Loucy (cell line): Measurements from ENCODE around the gene ACSBG1.

ENCODE experiments used
- EZH2phosphoT487 ChIP-seq: fragments of 200-600 bp; IDR thresholded peaks from 2 replicates; pipeline ENCODE4 v1.6.1; 2018; ENCODE audit warnings: antibody characterized with exemption, mild to moderate bottlenecking, moderate library complexity, borderline replicate concordance
- TF ChIP-seq, protein P1 (sequence below): fragments of 200-600 bp; sonication (generic); conservative IDR thresholded peaks from 2 replicates; pipeline ENCODE4 v1.5.1; 2014; ENCODE audit warnings: mild to moderate bottlenecking, antibody characterized with exemption, low read length

DNA sequence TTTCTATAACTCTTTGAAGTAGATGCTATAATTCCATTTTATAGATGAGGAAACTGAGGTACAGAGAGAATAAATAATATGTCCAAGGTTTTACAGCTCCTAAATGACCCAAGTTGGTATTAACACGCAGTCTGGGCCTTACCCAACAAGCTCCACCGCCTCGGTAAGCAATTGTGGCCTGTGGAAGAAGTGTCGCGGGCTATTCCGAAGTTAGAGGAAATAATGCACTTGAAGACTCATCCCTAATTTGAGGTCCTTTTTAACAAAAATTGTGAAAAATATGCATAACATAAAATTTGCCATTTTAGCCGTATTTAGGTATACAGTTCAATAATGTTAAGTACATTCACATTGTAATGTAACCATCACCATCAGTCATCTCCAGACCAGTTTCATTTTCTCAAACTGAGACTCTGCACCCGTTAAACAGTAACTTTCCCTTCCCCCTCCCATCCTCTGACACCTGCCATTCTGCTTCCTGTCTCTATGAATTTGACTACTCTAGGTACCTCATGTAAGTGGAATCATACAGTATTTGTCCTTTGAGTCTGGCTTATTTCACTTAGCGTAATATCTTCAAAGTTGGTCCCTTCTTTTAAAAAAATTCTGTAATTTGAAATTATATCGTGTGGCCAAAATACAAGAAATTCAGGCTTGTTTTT is 67.0 kb downstream of the ACSBG1 start:
- TF ChIP-seq EZH2phosphoT487: no peak
- TF ChIP-seq, protein P1, sequence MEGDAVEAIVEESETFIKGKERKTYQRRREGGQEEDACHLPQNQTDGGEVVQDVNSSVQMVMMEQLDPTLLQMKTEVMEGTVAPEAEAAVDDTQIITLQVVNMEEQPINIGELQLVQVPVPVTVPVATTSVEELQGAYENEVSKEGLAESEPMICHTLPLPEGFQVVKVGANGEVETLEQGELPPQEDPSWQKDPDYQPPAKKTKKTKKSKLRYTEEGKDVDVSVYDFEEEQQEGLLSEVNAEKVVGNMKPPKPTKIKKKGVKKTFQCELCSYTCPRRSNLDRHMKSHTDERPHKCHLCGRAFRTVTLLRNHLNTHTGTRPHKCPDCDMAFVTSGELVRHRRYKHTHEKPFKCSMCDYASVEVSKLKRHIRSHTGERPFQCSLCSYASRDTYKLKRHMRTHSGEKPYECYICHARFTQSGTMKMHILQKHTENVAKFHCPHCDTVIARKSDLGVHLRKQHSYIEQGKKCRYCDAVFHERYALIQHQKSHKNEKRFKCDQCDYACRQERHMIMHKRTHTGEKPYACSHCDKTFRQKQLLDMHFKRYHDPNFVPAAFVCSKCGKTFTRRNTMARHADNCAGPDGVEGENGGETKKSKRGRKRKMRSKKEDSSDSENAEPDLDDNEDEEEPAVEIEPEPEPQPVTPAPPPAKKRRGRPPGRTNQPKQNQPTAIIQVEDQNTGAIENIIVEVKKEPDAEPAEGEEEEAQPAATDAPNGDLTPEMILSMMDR: no peak
